Thyroid gland (tissue), 4 donors: Measurements from ENCODE around the gene MN1. TPM values are rescaled to one million over a fixed set of nuclear protein-coding genes. Genes with fewer than 3 reads are reported as not detected.

Experiments
- DNase-seq, 2 donors: peaks; one replicate each; pipeline ENCODE4 v3.0.0-alpha.2; 2019
- H3K27ac ChIP-seq, 3 donors: fragments of 200-600 bp; sonication (generic); 1 replicate in 2 of 3; 2 replicates in 1 of 3; pipeline ENCODE4 v1.5.1; 2016 to 2019; ENCODE audit warnings: mild to moderate bottlenecking in 1 of 3, moderate library complexity in 1 of 3
- H3K27me3 ChIP-seq: fragments of 200-600 bp; sonication (generic); one replicate; pipeline ENCODE4 v1.5.1; 2019
- H3K36me3 ChIP-seq, 2 donors: fragments of 200-600 bp; sonication (generic); one replicate each; pipeline ENCODE4 v1.5.1; 2016 to 2019
- H3K4me1 ChIP-seq, 2 donors: fragments of 200-600 bp; sonication (generic); one replicate each; pipeline ENCODE4 v1.5.1; 2017 to 2019
- H3K4me3 ChIP-seq, 3 donors: fragments of 200-600 bp; sonication (generic); replicated peaks in 1 of 3; 1 replicate in 2 of 3; 2 replicates in 1 of 3; pipeline ENCODE4 v1.5.1; 2016; ENCODE audit warnings: mild to moderate bottlenecking in 1 of 3
- H3K9me3 ChIP-seq: fragments of 200-600 bp; sonication (generic); one replicate; pipeline ENCODE4 v1.5.1; 2017
- CTCF ChIP-seq, 6 experiments: fragments of 200-600 bp in 3 of 6; fragments of 450-650 bp in 3 of 6; sonication (generic) in 3 of 6; IDR thresholded peaks; one replicate each; pipeline ENCODE4 v1.5.1; 2016 to 2019; ENCODE audit warnings: antibody characterized with exemption in 6 of 6, mild to moderate bottlenecking in 2 of 6, inconsistent platforms in 1 of 6, moderate library complexity in 1 of 6
- POLR2A ChIP-seq, 2 donors: fragments of 450-650 bp; IDR thresholded peaks; one replicate each; pipeline ENCODE4 v1.6.1; 2017; ENCODE audit warnings: antibody characterized with exemption in 2 of 2, mild to moderate bottlenecking in 2 of 2, moderate library complexity in 1 of 2
- WGBS, 2 donors: methylation state at CpG; one replicate each; pipeline ENCODE4 v1.1.5; 2017; 5-methylcytosine and 5-hydroxymethylcytosine counted together
- intact Hi-C: fragments of 100-400 bp; cut with DNase I; formaldehyde crosslinking; loops from one replicate; pipeline ENCODE4 v1.15.1; 2023
- total RNA-seq, 4 donors: library from RNA; depleted of rRNA; stranded (reverse); fragments of >200 nt; gene quantifications; one replicate each; pipeline ENCODE4 v1.2.3, GENCODE V29; 2016

MN1 gene
- total RNA-seq, 4 donors from 2014 or later = 2.5 to 4.5 (median 2.9) TPM

- WGBS, 2 donors = 95 to 100% methylated on average over 3 of the region's 3 CpGs
- Histone ChIP-seq H3K4me1 (no peaks in the 10 kb centered on the region), H3K36me3 (no peaks in the 10 kb centered on the region), H3K4me3 (no peak overlapping the region), H3K27me3 (no peaks in the 10 kb centered on the region), H3K27ac (no peak overlapping the region), H3K9me3 (no peaks in the 10 kb centered on the region)
- intact Hi-C loops = no loop called here
- no peak for TF ChIP-seq CTCF (IDR thresholded peaks at IDR 0.05)
- no peak for TF ChIP-seq POLR2A (IDR thresholded peaks at IDR 0.05)
- no peak for DNase-seq
These were observed 61.3 kb downstream of the MN1 start for GRCh38 chr22:27740202-27740748.

GRCh38 chr22:27737521-27737920 is 64.0 kb downstream of the MN1 start:
- no peaks in the 10 kb centered on the region for H3K27me3 ChIP-seq
- no peak for DNase-seq
- H3K9me3 ChIP-seq = no peaks in the 10 kb centered on the region
- intact Hi-C loops = no loop called here
- H3K4me1 ChIP-seq = no peaks in the 10 kb centered on the region
- no peak overlapping the region for H3K27ac ChIP-seq
- TF ChIP-seq CTCF (IDR thresholded peaks at IDR 0.05) = no peak
- no peak for TF ChIP-seq POLR2A (IDR thresholded peaks at IDR 0.05)
- no peak overlapping the region for H3K4me3 ChIP-seq
- H3K36me3 ChIP-seq = no peaks in the 10 kb centered on the region
- WGBS, 2 donors = 93 to 95% methylated on average over 4 of the region's 4 CpGs

- WGBS, 2 donors = 87 to 88% methylated on average over 3 to 4 of the region's 4 CpGs
- no peak overlapping the region for H3K4me3 ChIP-seq
- no peak overlapping the region for H3K27ac ChIP-seq
- DNase-seq = no peak
- H3K27me3 ChIP-seq = no peaks in the 10 kb centered on the region
- TF ChIP-seq CTCF (IDR thresholded peaks at IDR 0.05) (no peak), POLR2A (IDR thresholded peaks at IDR 0.05) (no peak)
- H3K9me3 ChIP-seq = no peaks in the 10 kb centered on the region
- no peaks in the 10 kb centered on the region for H3K4me1 ChIP-seq
- no peaks in the 10 kb centered on the region for H3K36me3 ChIP-seq
- intact Hi-C loops = no loop called here
These were observed 67.5 kb downstream of the MN1 start for GRCh38 chr22:27734066-27734465.

- WGBS, 2 donors = 89 to 93% methylated on average over 3 to 6 of the region's 6 CpGs
- Histone ChIP-seq H3K4me1 (no peaks in the 10 kb centered on the region), H3K4me3 (no peak overlapping the region), H3K36me3 (no peaks in the 10 kb centered on the region), H3K27me3 (no peaks in the 10 kb centered on the region), H3K9me3 (no peaks in the 10 kb centered on the region), H3K27ac (no peak overlapping the region)
- DNase-seq = no peak
- intact Hi-C loops = no loop called here
- TF ChIP-seq CTCF (IDR thresholded peaks at IDR 0.05) (no peak), POLR2A (IDR thresholded peaks at IDR 0.05) (no peak)
These were observed 68.7 kb downstream of the MN1 start for GRCh38 chr22:27732841-27733240.

- no peak for DNase-seq
These were observed 69.2 kb downstream of the MN1 start for GRCh38 chr22:27732391-27732790.

More at GRCh38 chr22:27732391-27732790, 69.2 kb downstream of the MN1 start:
- H3K4me3 ChIP-seq = no peak overlapping the region
- no peaks in the 10 kb centered on the region for H3K36me3 ChIP-seq
- 80 to 88% methylated on average over 1 to 2 of the region's 2 CpGs for WGBS, 2 donors
- H3K27ac ChIP-seq = no peak overlapping the region
- no peaks in the 10 kb centered on the region for H3K4me1 ChIP-seq
- H3K9me3 ChIP-seq = no peaks in the 10 kb centered on the region
- TF ChIP-seq CTCF (IDR thresholded peaks at IDR 0.05) (no peak), POLR2A (IDR thresholded peaks at IDR 0.05) (no peak)
- no peaks in the 10 kb centered on the region for H3K27me3 ChIP-seq
- intact Hi-C loops = no loop called here
